Gastroesophageal sphincter (tissue), 3 donors: ENCODE results near the gene HBS1L.

Experiments used
- CTCF ChIP-seq, 4 experiments: fragments of 200-600 bp in 2 of 4; fragments of 450-650 bp in 2 of 4; sonication (generic) in 1 of 4; IDR thresholded peaks; one replicate each; pipeline ENCODE4 v1.5.1; 2017 to 2019; ENCODE audit warnings: antibody characterized with exemption in 4 of 4, mild to moderate bottlenecking in 2 of 4, moderate library complexity in 2 of 4
- POLR2A ChIP-seq, 2 donors: fragments of 450-650 bp; IDR thresholded peaks; one replicate each; pipeline ENCODE4 v1.6.1; 2017; ENCODE audit warnings: antibody characterized with exemption in 2 of 2, mild to moderate bottlenecking in 2 of 2, moderate library complexity in 1 of 2

- TF ChIP-seq CTCF (IDR thresholded peaks at IDR 0.05) (no peak), POLR2A (IDR thresholded peaks at IDR 0.05) (no peak)
These were observed 128.8 kb downstream of the HBS1L start for GRCh38 chr6:134925800-134926199.
